D721Med (cell line): ENCODE results near the gene DIO3.

Experiments used
- DNase-seq: peaks from one replicate; pipeline ENCODE4 v3.0.0; 2011; ENCODE audit warnings: low spot score; ENCODE audit not compliant: insufficient read length
- FAIRE-seq: peaks from 2 replicates; lab custom pipeline; 2011; peaks lifted over from hg19 to GRCh38; lab: Jason Lieb, UNC
- TF ChIP-seq, protein P1 (sequence below): IDR thresholded peaks from 2 replicates; pipeline ENCODE4 v1.5.1; 2012; ENCODE audit warnings: mild to moderate bottlenecking, control low read depth; ENCODE audit not compliant: insufficient read depth; ENCODE audit errors: missing control alignments

Gene DIO3

GRCh38 chr14:101559624-101560533 is 1.4 kb upstream of the DIO3 start:
- FAIRE-seq (no peak), DNase-seq (no peak)
- TF ChIP-seq, protein P1, sequence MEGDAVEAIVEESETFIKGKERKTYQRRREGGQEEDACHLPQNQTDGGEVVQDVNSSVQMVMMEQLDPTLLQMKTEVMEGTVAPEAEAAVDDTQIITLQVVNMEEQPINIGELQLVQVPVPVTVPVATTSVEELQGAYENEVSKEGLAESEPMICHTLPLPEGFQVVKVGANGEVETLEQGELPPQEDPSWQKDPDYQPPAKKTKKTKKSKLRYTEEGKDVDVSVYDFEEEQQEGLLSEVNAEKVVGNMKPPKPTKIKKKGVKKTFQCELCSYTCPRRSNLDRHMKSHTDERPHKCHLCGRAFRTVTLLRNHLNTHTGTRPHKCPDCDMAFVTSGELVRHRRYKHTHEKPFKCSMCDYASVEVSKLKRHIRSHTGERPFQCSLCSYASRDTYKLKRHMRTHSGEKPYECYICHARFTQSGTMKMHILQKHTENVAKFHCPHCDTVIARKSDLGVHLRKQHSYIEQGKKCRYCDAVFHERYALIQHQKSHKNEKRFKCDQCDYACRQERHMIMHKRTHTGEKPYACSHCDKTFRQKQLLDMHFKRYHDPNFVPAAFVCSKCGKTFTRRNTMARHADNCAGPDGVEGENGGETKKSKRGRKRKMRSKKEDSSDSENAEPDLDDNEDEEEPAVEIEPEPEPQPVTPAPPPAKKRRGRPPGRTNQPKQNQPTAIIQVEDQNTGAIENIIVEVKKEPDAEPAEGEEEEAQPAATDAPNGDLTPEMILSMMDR, result no peak

GRCh38 chr14:101560534-101561113 is 671 bp upstream of the DIO3 start:
- TF ChIP-seq, protein P1, result no peak
- DNase-seq, result no peak
- no peak for FAIRE-seq

GRCh38 chr14:101561897-101562490 is 699 bp downstream of the DIO3 start:
- FAIRE-seq (no peak), DNase-seq (no peak)
- TF ChIP-seq, protein P1, result no peak

GRCh38 chr14:101562659-101563351 is 1.5 kb downstream of the DIO3 start:
- TF ChIP-seq, protein P1, result no peak
- FAIRE-seq, result no peak
- no peak for DNase-seq

- FAIRE-seq (no peak), DNase-seq (no peak)
- TF ChIP-seq, protein P1, result no peak
These were observed 2.0 kb downstream of the DIO3 start for GRCh38 chr14:101563352-101563653.

DNA sequence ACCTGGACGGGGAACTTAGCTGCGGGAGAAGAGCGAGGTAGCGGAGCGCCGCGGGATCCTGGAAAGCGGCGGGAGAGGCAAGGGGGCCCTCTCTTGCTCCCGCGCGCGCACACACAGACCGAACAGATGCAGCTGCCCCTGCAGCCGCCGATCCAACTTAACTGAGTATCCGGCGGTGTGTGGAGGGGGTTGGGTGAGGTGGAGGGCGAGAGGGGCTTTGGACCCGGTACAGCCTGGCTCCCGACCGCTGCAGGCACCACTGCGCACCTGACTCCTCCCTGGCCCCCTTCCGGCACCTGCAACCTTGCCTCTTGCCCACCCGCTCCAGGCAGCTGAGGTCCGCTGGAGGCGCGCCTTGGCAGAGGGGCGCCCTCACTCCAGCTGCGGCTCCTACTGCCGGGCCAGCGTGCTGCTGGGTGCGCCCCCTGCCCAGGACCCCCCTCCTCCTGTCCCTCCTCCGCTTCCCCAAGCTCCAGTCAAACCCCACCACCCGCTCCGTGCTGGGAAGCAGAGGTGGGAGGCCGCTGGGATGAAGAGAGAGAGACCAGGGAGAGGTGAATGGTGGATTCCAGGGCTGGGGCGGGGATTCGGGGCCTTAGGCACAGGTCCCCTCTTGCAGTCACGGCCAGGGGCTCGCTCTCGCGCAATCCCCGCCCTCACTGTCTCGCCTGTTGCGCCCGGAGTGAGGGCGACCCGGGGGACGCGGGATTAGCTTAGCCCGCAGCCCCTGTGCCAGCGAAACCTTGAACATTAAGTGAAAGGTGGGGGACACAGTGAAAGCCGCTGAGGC is 2.6 kb downstream of the DIO3 start:
- TF ChIP-seq, protein P1, result no peak
- FAIRE-seq (no peak), DNase-seq (no peak)
